HUES6 (cell line): Measurements from ENCODE around the gene NTHL1.

Source experiments
- H3K27ac ChIP-seq: 2 replicates; pipeline ENCODE4 v1.7.0; 2013; ENCODE audit warnings: low read depth, mild to moderate bottlenecking, low read length, inconsistent platforms
- H3K27me3 ChIP-seq: 2 replicates; pipeline ENCODE4 v1.6.1; 2013; ENCODE audit warnings: low read length; ENCODE audit not compliant: control insufficient read depth, insufficient read depth
- H3K36me3 ChIP-seq: 2 replicates; pipeline ENCODE4 v1.6.1; 2013; ENCODE audit warnings: low read length; ENCODE audit not compliant: control insufficient read depth, insufficient read depth
- H3K4me1 ChIP-seq: 2 replicates; pipeline ENCODE4 v1.6.1; 2013; ENCODE audit warnings: low read length; ENCODE audit not compliant: control insufficient read depth, insufficient read depth
- H3K4me3 ChIP-seq: 2 replicates; pipeline ENCODE4 v1.5.1; 2013; ENCODE audit warnings: low read depth, low read length
- H3K9ac ChIP-seq: one replicate; pipeline ENCODE4 v1.6.1; 2013; ENCODE audit warnings: mild to moderate bottlenecking, low read length
- H3K9me3 ChIP-seq: 2 replicates; pipeline ENCODE4 v1.6.1; 2013; ENCODE audit warnings: low read depth, low read length; ENCODE audit not compliant: control insufficient read depth, insufficient read depth

The NTHL1 gene

DNA sequence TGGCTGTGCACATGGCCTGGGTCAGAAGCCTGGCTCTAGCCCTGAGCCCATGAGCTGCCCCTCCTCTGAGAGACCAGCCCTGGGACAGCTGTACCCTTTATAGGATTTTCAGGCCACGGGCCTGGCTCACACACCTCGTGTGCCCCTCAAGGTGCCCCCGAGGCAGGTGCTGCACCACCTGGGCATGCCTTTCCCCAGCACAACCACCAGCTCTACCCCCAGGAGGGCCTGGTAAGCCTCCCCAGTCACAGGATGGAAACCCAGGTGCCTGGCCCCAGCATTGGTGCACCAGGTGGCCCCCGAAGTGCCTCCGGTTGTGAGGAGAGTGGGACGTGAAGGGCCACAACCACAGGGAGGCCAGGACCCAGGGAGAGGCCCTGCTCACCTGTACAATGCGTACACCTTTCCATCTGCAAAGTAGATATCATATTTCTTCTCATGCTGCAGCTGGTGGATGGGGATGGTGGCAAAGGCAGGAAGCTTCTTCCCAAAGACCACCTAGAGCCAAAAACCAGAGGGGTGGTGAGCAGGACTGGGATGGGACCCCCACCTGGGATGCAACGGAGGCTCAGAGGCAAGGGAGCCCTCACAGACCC is 44.3 kb downstream of the NTHL1 start:
- peak overlapping the region; percentile 23 for H3K9ac ChIP-seq
- no peak overlapping the region for H3K4me3 ChIP-seq
- H3K27ac ChIP-seq, result no peak overlapping the region
- H3K27me3 ChIP-seq, result no peaks in the 10 kb centered on the region
- H3K36me3 ChIP-seq, result peaks cover 63% of the 10 kb centered on the region
- H3K9me3 ChIP-seq, result no peaks in the 10 kb centered on the region
- peaks cover 37% of the 10 kb centered on the region for H3K4me1 ChIP-seq

- no peak overlapping the region for H3K4me3 ChIP-seq
- H3K9me3 ChIP-seq, result no peaks in the 10 kb centered on the region
- no peaks in the 10 kb centered on the region for H3K27me3 ChIP-seq
- peaks cover 31% of the 10 kb centered on the region for H3K4me1 ChIP-seq
- H3K9ac ChIP-seq, result no peak overlapping the region
- H3K27ac ChIP-seq, result no peak overlapping the region
- peaks cover 65% of the 10 kb centered on the region for H3K36me3 ChIP-seq
These were observed 45.0 kb downstream of the NTHL1 start for GRCh38 chr16:2002406-2003230.

DNA sequence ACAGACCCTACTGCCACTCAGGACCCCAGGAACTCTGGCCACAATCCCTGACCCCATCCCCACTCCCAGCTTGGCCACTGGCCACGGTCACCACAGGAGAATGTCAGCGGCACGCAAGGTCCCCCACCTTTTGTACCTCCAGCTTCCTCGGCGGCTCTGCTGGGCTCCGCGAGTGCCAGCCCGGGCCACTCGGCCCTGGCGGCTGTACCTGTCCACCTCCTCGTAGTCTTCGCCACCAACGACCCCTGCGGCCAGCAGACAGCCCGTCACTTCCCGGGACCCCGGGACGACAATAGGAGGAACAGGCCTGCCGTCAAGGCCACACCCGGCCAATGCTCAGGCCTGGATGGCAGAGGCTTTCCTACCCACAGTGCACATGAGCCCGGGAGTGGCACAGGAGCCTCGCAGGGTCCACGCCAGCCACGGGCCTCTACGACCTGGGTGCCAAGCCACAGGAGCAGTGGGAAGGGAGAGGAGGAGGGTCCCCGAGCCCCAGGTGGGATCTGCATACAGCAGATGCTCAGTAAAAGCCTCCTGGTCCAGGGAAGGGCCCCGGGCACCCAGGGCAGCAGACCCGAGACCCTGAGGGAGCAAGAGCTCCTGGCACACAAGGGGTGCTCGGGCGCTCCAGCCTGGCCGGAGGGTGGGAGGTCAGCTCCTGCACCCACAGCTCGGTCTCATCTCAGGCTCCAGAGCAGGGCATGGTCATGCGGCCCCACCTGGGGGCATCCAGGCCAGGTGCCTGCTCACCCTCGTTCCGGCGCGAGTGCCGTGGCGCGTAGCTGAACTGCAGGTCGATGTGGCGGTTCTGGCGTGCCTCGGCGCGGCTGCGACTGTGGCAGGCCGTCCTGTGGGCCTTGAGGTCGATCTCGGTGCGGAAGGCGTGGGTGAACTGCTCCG is 45.9 kb downstream of the NTHL1 start:
- no peak overlapping the region for H3K27ac ChIP-seq
- no peak overlapping the region for H3K4me3 ChIP-seq
- H3K36me3 ChIP-seq, result peaks cover 70% of the 10 kb centered on the region
- no peaks in the 10 kb centered on the region for H3K27me3 ChIP-seq
- H3K9ac ChIP-seq, result no peak overlapping the region
- H3K4me1 ChIP-seq, result peaks cover 26% of the 10 kb centered on the region
- H3K9me3 ChIP-seq, result no peaks in the 10 kb centered on the region

- no peaks in the 10 kb centered on the region for H3K27me3 ChIP-seq
- peaks cover 70% of the 10 kb centered on the region for H3K36me3 ChIP-seq
- H3K4me3 ChIP-seq, result no peak overlapping the region
- H3K4me1 ChIP-seq, result peaks cover 22% of the 10 kb centered on the region
- no peaks in the 10 kb centered on the region for H3K9me3 ChIP-seq
- no peak overlapping the region for H3K27ac ChIP-seq
- no peak overlapping the region for H3K9ac ChIP-seq
These were observed 46.6 kb downstream of the NTHL1 start for GRCh38 chr16:2001035-2001434.

DNA sequence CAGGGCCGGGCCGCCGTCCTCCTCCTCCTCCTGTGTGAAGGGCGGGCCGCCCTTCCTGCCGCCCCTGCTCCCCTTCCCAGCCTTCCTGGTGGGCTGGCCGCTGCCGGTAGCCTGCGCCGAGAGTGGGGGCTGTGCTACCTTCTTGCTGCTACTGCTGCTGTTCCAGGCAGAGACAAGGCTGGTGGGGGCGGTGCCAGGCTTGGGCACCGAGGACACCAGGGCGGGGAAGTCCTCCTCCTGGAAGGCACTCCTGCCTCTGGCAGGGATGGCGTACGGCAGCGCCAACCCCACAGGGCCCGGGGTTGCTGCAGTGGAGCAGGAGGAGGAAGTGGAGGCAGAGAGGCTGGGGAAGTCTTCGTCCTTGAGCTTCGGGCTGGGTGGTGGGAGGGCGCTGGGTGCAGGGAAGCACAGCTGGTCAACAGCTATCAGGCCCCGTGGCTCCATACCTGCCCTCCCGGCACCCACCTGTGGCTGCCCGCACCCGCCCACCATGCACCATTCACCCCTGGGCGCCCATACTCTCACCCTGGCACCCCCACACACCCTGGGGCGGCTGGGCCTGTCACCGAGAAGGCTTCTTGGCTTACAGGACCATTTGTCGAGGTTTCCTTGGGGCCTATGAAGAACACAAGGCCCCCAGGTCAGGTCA is 47.6 kb downstream of the NTHL1 start:
- Histone ChIP-seq H3K36me3 (peaks cover 75% of the 10 kb centered on the region), H3K4me3 (no peak overlapping the region), H3K9ac (no peak overlapping the region), H3K27ac (no peak overlapping the region), H3K4me1 (peaks cover 14% of the 10 kb centered on the region), H3K9me3 (no peaks in the 10 kb centered on the region), H3K27me3 (no peaks in the 10 kb centered on the region)

DNA sequence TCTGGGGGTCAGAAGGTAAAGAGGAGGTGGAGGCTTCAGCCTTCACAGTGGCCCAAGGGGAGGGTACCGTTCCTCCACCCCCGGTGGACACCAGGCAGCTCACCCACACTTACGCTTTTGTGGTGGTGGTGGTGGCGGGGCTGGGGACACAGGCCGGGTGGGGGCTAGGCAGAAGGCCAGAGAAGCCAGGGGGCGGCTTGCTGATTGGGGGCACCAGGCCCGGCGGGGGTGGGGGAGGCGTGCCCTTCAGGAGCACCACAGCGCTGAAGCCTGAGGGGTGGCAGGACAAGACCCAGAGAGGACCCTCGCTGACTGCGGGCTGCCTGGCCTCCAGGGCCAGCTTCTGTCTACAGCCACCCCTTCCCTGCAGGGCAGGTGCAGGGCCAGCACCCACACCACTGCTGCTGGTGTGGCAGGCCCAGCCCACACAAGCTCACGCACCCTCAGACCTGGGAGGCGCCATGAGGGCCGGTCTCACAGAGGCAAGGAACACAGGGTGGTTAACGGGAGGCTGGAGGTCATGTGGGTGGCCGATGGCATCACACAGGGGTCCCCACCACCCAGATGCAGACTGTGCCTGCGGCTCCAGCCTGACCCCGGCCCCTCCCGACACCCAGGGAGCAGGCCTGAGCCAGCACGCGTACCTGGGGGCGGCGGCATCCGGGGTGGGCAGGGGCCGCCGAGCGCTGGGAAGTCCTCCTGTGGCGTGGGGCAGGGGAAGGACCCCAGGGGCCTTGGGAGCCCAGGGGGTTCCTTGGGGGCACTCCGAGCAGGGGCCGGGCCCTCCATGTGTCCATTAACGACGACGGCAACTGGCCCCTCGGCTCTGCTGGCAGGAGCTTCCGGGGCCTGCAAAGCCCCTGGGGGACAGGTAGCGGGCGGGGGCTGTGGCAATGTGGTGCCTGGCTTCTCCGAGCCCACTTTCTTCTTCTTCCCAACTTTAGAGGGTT is 48.5 kb downstream of the NTHL1 start:
- Histone ChIP-seq H3K36me3 (peaks cover 75% of the 10 kb centered on the region), H3K9me3 (no peaks in the 10 kb centered on the region), H3K4me3 (no peak overlapping the region), H3K4me1 (peaks cover 6% of the 10 kb centered on the region), H3K27ac (no peak overlapping the region), H3K9ac (no peak overlapping the region), H3K27me3 (no peaks in the 10 kb centered on the region)

- Histone ChIP-seq H3K9me3 (no peaks in the 10 kb centered on the region), H3K9ac (no peak overlapping the region), H3K4me1 (peaks cover under 1% of the 10 kb centered on the region; the same call in 1 of the 2 replicates), H3K27me3 (no peaks in the 10 kb centered on the region), H3K4me3 (no peak overlapping the region), H3K36me3 (peaks cover 73% of the 10 kb centered on the region), H3K27ac (no peak overlapping the region)
These were observed 49.2 kb downstream of the NTHL1 start for GRCh38 chr16:1998360-1998835.

GRCh38 chr16:1997494-1998359 is 49.9 kb downstream of the NTHL1 start:
- H3K9ac ChIP-seq, result no peak overlapping the region
- H3K4me1 ChIP-seq, result no peaks in the 10 kb centered on the region
- H3K27ac ChIP-seq, result no peak overlapping the region
- H3K36me3 ChIP-seq, result peaks cover 66% of the 10 kb centered on the region
- no peaks in the 10 kb centered on the region for H3K9me3 ChIP-seq
- H3K4me3 ChIP-seq, result no peak overlapping the region
- H3K27me3 ChIP-seq, result peaks cover 5% of the 10 kb centered on the region; the same call in 1 of the 2 replicates

GRCh38 chr16:1993731-1994131 is 53.9 kb downstream of the NTHL1 start:
- Histone ChIP-seq H3K9me3 (no peaks in the 10 kb centered on the region), H3K27me3 (peaks cover 31% of the 10 kb centered on the region), H3K27ac (no peak overlapping the region), H3K36me3 (peaks cover 27% of the 10 kb centered on the region), H3K9ac (no peak overlapping the region), H3K4me3 (no peak overlapping the region), H3K4me1 (peaks cover 20% of the 10 kb centered on the region)
